ENCODE results near the gene LY6G5C.
"Not testable (repeated sequence)": the region's sequence is repeated elsewhere in the genome, so short reads cannot be mapped to it uniquely, and the experiment has no call there.

The LY6G5C gene

GRCh38 chr6:31713991-31714684, 33.3 kb upstream of the LY6G5C start:
- DNase-seq = no peak

- no peak for DNase-seq
Measured at GRCh38 chr6:31713465-31713864, 32.6 kb upstream of the LY6G5C start.

- DNase-seq = peak; percentile 30
Measured at GRCh38 chr6:31712296-31712695, 31.4 kb upstream of the LY6G5C start.

- peak; percentile 71 for DNase-seq
Measured at GRCh38 chr6:31711233-31711632, 30.4 kb upstream of the LY6G5C start.

GRCh38 chr6:31710523-31711219, 29.8 kb upstream of the LY6G5C start:
- DNase-seq = no peak

- DNase-seq = not testable (repeated sequence)
Measured at GRCh38 chr6:31709157-31709556, 28.3 kb upstream of the LY6G5C start.

GRCh38 chr6:31708224-31708623, 27.4 kb upstream of the LY6G5C start:
- no peak for DNase-seq

- no peak for DNase-seq
Measured at GRCh38 chr6:31707701-31708100, 26.8 kb upstream of the LY6G5C start.

- DNase-seq = no peak
Measured at GRCh38 chr6:31706599-31706998, 25.7 kb upstream of the LY6G5C start, which contains the start of gene LY6G6F. TSS of gene LY6G6F (plus strand) at chr6:31706866. CDS start at chr6:31706907, 41 bp downstream.

GRCh38 chr6:31705931-31706330, 25.1 kb upstream of the LY6G5C start:
- no peak for DNase-seq

- peak; percentile 94 for DNase-seq
Measured at GRCh38 chr6:31702819-31703716, 22.2 kb upstream of the LY6G5C start, which contains the start of gene ABHD16A. TSS of gene ABHD16A (minus strand) at chr6:31703324. CDS start at chr6:31703281, 43 bp downstream.

- DNase-seq = no peak
Measured at GRCh38 chr6:31702405-31702818, 21.5 kb upstream of the LY6G5C start.

GRCh38 chr6:31701666-31702404, 21.0 kb upstream of the LY6G5C start:
- DNase-seq = no peak

- no peak for DNase-seq
Measured at GRCh38 chr6:31700740-31701401, 20.0 kb upstream of the LY6G5C start.

GRCh38 chr6:31697555-31697954, 16.7 kb upstream of the LY6G5C start:
- no peak for DNase-seq

- DNase-seq = no peak
Measured at GRCh38 chr6:31693535-31693934, 12.7 kb upstream of the LY6G5C start.

- DNase-seq = no peak
Measured at GRCh38 chr6:31692886-31693285, 12.0 kb upstream of the LY6G5C start.

GRCh38 chr6:31692353-31692752, 11.5 kb upstream of the LY6G5C start:
- DNase-seq = no peak

- DNase-seq = no peak
Measured at GRCh38 chr6:31691564-31692108, 10.8 kb upstream of the LY6G5C start.

- DNase-seq = no peak
Measured at GRCh38 chr6:31691078-31691463, 10.2 kb upstream of the LY6G5C start.

- DNase-seq = no peak
Measured at GRCh38 chr6:31690231-31691077, 9.6 kb upstream of the LY6G5C start.

All from GDM1 (cell line).